Stomach (tissue), 9 donors: ENCODE results near the gene KIF18B. TPM values are rescaled to one million over a fixed set of nuclear protein-coding genes. Genes with fewer than 3 reads are reported as not detected.

Source experiments
- DNase-seq, 2 donors: peaks; one replicate each; pipeline versions ENCODE4 v3.0.0 to v3.0.0-alpha.2; 2013 to 2019
- H3K27ac ChIP-seq, 5 donors: fragments of 200-600 bp in 4 of 5; sonication (generic) in 4 of 5; one replicate each; pipeline ENCODE4 v1.5.1; 2013 to 2019; ENCODE audit warnings: mild to moderate bottlenecking in 1 of 5, moderate library complexity in 1 of 5
- H3K27me3 ChIP-seq, 3 donors: fragments of 200-600 bp; sonication (generic); one replicate each; pipeline ENCODE4 v1.5.1; 2017 to 2019; ENCODE audit warnings: mixed run types in 1 of 3
- H3K36me3 ChIP-seq, 4 donors: fragments of 200-600 bp; sonication (generic); 1 replicate in 3 of 4; 2 replicates in 1 of 4; pipeline ENCODE4 v1.5.1; 2016 to 2019
- H3K4me1 ChIP-seq, 4 donors: fragments of 200-600 bp; sonication (generic); one replicate each; pipeline ENCODE4 v1.5.1; 2016 to 2019
- H3K4me3 ChIP-seq, 4 donors: fragments of 200-600 bp; sonication (generic) in 3 of 4; one replicate each; pipeline ENCODE4 v1.5.1; 2016 to 2019; ENCODE audit warnings: mild to moderate bottlenecking in 1 of 4
- H3K9me3 ChIP-seq, 4 donors: fragments of 200-600 bp; sonication (generic); one replicate each; pipeline ENCODE4 v1.5.1; 2016 to 2019
- EP300 ChIP-seq: sonication (generic); formaldehyde crosslinking; IDR thresholded peaks from one replicate; pipeline ENCODE4 v1.6.1; 2017; ENCODE audit warnings: antibody characterized with exemption
- POLR2A ChIP-seq, 4 donors: fragments of 450-650 bp; IDR thresholded peaks; one replicate each; pipeline ENCODE4 v1.6.1; 2016; ENCODE audit warnings: antibody characterized with exemption in 4 of 4, control low read depth in 2 of 4, mild to moderate bottlenecking in 1 of 4, moderate library complexity in 1 of 4
- POLR2AphosphoS5 ChIP-seq, 3 donors: sonication (generic); formaldehyde crosslinking; IDR thresholded peaks; one replicate each; pipeline ENCODE4 v1.6.1; 2016; ENCODE audit warnings: antibody characterized with exemption in 3 of 3
- WGBS, 5 donors: extraction: QIAGEN DNeasy Blood & Tissue Kit in 3 of 5; methylation state at CpG; one replicate each; pipeline versions ENCODE4 v1.1.5 to v1.1.7; 2013 to 2018; 5-methylcytosine and 5-hydroxymethylcytosine counted together
- intact Hi-C: fragments of 100-400 bp; cut with DNase I; formaldehyde crosslinking; loops from one replicate; pipeline ENCODE4 v1.15.1; 2023; ENCODE audit warnings: low total_unique reads
- polyA plus RNA-seq, 3 donors: library from polyadenylated mRNA; stranded (reverse); fragments of 200-250 nt; gene quantifications; one replicate each; pipeline ENCODE4 v1.2.3, GENCODE V29; 2013
- total RNA-seq, 5 donors: library from RNA; depleted of rRNA; stranded (reverse); fragments of >200 nt; gene quantifications; one replicate each; pipeline versions ENCODE4 v1.1.0 to v1.2.3, GENCODE V29; 2014 to 2016
- TF ChIP-seq, protein P1 (sequence below), 7 experiments: fragments of 450-650 bp in 4 of 7; fragments of 200-600 bp in 3 of 7; sonication (generic) in 3 of 7; IDR thresholded peaks; one replicate each; pipeline ENCODE4 v1.5.1; 2016 to 2019; ENCODE audit warnings: antibody characterized with exemption in 7 of 7, control low read depth in 2 of 7, mild to moderate bottlenecking in 1 of 7
- donor health status: healthy with polysubstance abuse.
- donor health status: Bipolar disorder and iron deficiency.
- donor health status: healthy.

The KIF18B gene
- total and polyA plus RNA-seq, 8 donors, result 0.15 to 12.2 (median 1.2) TPM; not detected in 1

DNA sequence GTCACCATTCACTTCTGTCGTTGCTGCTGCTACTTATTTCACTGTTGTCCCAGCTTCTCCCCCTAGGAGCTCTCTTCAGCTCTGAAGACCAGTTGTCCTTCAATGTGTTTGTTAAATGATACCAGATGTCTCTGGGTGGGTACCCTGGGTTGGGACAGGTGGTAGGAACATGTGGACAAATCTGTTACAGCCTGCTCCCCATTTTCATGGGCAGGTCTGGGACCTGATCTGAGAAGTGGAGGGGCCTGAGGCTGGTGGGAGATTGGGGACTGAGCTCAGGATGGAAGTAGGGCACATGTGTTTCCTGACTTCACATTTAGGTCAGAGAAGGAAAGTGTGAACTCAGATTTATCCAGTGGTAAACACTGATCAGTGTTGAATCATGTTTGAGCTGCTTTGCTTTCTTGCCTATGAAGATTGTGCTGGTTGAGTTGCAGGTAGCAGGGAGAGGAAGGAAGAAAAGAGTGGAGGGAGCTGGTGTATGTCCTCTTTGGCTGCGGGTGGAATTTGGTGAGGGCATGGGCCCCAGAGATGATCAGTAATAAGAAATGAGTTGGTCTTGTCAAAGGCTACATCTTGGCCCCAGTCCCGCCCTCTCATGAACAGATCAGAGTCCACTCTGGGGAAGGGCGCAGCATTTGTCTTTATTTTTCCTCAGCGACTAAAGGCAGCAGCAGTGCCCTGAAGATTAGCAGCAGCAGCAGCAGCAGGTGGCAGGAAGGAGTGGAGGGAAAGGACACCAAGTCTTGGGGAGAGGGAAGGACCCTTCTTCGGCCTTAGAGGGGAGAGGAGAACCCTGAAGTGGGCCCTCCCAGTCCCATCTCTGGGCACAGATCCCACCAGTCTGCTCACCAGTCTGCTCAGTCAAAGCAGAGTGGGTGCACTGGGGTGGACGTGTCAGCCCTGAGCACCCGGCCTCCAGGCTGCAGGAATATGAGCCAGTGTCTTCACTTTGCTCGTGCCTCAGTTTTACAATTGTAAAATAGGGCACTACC is 42.3 kb downstream of the KIF18B start:
- TF ChIP-seq POLR2A (IDR thresholded peaks at IDR 0.05), result no peak
- TF ChIP-seq EP300, result no peak
- no peak for TF ChIP-seq POLR2AphosphoS5 (IDR thresholded peaks at IDR 0.05)
- TF ChIP-seq, protein P1, sequence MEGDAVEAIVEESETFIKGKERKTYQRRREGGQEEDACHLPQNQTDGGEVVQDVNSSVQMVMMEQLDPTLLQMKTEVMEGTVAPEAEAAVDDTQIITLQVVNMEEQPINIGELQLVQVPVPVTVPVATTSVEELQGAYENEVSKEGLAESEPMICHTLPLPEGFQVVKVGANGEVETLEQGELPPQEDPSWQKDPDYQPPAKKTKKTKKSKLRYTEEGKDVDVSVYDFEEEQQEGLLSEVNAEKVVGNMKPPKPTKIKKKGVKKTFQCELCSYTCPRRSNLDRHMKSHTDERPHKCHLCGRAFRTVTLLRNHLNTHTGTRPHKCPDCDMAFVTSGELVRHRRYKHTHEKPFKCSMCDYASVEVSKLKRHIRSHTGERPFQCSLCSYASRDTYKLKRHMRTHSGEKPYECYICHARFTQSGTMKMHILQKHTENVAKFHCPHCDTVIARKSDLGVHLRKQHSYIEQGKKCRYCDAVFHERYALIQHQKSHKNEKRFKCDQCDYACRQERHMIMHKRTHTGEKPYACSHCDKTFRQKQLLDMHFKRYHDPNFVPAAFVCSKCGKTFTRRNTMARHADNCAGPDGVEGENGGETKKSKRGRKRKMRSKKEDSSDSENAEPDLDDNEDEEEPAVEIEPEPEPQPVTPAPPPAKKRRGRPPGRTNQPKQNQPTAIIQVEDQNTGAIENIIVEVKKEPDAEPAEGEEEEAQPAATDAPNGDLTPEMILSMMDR (IDR thresholded peaks at IDR 0.05), result no peak
- peaks cover 8 to 20% (median 12%) of the 10 kb centered on the region in 4 donors for H3K4me1 ChIP-seq
- H3K9me3 ChIP-seq, result no peaks in the 10 kb centered on the region
- intact Hi-C loops, result no loop called here
- DNase-seq, result peak in 1 of 2 donors; percentile 61
- no peak overlapping the region for H3K4me3 ChIP-seq
- no peak overlapping the region for H3K27ac ChIP-seq
- H3K27me3 ChIP-seq, result peaks cover 0 to 7% (median 0%) of the 10 kb centered on the region in 3 donors
- no peaks in the 10 kb centered on the region for H3K36me3 ChIP-seq
- WGBS, 5 donors, result 53 to 70% (median 67%) methylated on average over 9 of the region's 9 CpGs

DNA sequence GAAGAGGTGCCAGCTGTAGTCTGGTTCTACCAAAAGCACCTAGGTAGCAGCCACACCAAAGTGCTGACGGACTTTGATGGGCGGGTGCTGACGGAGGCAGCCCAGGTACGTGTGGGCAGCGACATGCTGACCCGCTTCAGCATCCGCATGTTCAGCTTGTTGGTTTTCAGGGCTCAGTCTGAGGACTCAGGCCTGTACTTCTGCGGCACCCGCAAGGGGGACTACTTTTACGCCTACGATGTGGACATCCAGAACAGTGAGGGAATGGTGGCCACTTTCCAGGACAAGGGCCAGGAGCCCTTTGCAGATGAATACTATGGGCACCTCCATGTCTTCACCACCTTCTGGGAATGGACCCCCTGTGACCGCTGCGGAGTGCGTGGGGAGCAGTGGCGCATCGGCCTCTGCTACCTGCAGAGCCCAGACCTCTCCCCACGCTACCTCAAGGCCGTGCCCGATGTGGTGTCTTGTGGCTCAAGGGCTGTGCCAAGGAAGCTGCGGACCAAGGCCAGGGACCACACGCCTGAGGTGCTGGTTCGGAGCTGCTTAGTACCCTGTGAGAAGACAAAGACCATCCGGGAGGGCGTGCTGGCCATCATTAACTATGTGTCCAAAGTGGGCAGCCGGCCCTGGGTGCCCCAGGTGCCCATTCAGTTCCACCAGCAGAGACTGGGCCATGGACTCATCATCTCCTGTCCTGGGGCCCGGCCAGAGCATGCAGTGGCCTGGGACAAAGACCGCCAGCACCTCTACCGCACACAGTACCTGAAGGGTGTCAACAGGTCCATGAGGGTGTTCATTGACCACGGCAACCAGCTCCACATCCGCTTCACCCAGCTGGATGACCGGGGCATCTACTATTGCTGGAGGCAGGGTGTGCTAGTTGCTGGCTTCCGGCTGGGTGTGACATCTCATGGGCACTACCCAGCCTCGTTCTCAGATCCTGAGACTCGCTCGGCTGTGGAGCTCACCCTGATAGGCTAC is 43.3 kb downstream of the KIF18B start:
- Histone ChIP-seq H3K27me3 (no peaks in the 10 kb centered on the region), H3K36me3 (no peaks in the 10 kb centered on the region), H3K27ac (no peak overlapping the region), H3K9me3 (no peaks in the 10 kb centered on the region), H3K4me3 (no peak overlapping the region), H3K4me1 (peaks cover 16 to 27% (median 19%) of the 10 kb centered on the region in 4 donors)
- TF ChIP-seq POLR2AphosphoS5 (IDR thresholded peaks at IDR 0.05), result no peak
- intact Hi-C loops, result no loop called here
- 88 to 95% (median 94%) methylated on average over 30 to 35 of the region's 35 CpGs for WGBS, 5 donors
- DNase-seq, result no peak

DNA sequence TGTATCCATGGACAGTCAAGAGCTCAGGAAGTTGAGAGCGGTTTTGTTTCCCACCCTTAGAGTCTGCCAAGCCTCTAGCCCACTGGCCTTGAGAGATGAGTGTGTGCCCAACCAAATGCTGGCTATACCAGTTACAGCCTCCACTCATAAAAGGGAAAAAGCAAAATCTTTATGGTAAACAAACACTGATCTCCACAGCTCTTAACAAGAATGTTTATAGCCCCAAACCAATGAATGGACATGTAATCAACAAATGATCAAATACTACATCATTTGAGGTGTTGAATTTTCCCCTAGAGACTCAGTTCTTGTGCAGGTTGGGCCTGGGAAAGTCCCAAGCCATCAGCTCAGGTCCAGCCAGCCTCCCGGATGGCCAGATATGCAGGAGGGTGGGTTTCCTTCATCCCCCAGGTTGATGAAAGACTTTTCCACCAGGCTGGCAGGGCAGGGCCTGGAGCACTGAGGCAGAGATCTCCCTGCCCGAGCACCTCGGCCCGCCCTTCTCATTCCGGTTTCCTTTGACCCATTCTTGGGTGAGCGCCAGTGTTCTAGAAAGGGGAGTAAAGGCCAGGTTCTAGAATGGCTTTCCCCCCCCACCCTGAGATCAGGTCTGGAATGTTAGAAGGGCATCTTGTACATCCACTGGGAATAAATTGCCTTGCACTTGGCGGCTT is 44.4 kb downstream of the KIF18B start:
- intact Hi-C loops, result no loop called here
- Histone ChIP-seq H3K27ac (no peak overlapping the region), H3K4me3 (no peak overlapping the region), H3K4me1 (peaks cover 22 to 32% (median 25%) of the 10 kb centered on the region in 4 donors), H3K36me3 (no peaks in the 10 kb centered on the region), H3K27me3 (no peaks in the 10 kb centered on the region), H3K9me3 (no peaks in the 10 kb centered on the region)
- no peak for DNase-seq
- no peak for TF ChIP-seq POLR2AphosphoS5 (IDR thresholded peaks at IDR 0.05)
- TF ChIP-seq EP300, result no peak
- no peak for TF ChIP-seq POLR2A (IDR thresholded peaks at IDR 0.05)
- TF ChIP-seq, protein P1 (IDR thresholded peaks at IDR 0.05), result no peak
- WGBS, 5 donors, result 48 to 67% (median 59%) methylated on average over 7 to 8 of the region's 8 CpGs

DNA sequence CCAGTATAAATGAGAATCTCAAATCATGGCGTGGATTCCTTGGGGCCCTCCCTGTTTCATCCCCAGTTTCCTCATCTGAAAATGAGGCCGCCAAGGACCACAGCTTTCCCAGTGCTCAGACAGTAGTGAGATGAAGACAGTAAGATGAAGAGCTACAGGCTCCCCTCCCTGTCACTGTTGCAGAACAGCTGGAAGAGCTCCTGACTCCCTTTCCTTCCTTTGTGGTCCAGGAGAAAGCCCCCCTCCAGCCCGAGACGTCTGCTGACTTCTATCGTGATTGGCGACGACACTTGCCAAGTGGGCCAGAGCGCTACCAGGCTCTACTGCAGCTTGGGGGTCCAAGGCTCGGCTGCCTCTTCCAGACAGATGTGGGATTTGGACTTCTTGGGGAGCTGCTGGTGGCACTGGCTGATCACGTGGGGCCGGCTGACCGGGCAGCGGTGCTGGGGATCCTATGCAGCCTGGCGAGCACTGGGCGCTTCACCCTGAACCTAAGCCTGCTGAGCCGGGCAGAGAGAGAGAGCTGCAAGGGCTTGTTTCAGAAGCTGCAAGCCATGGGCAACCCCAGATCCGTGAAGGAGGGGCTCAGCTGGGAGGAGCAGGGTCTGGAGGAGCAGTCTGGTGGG is 45.3 kb downstream of the KIF18B start:
- no peak for DNase-seq
- Histone ChIP-seq H3K9me3 (no peaks in the 10 kb centered on the region), H3K27ac (no peak overlapping the region), H3K4me3 (no peak overlapping the region), H3K4me1 (peaks cover 31 to 41% (median 34%) of the 10 kb centered on the region in 4 donors), H3K36me3 (no peaks in the 10 kb centered on the region), H3K27me3 (no peaks in the 10 kb centered on the region)
- TF ChIP-seq, protein P1 (IDR thresholded peaks at IDR 0.05), result no peak
- no peak for TF ChIP-seq POLR2A (IDR thresholded peaks at IDR 0.05)
- no peak for TF ChIP-seq POLR2AphosphoS5 (IDR thresholded peaks at IDR 0.05)
- no peak for TF ChIP-seq EP300
- intact Hi-C loops, result no loop called here
- WGBS, 5 donors, result 89 to 94% (median 90%) methylated on average over 16 to 17 of the region's 17 CpGs
